Stimulated activated CD4-positive, alpha-beta T cell treated with anti-CD3 and anti-CD28 coated beads, Interleukin-2, amount 100 ng/mL, for 48 hours (primary cell): ENCODE data around the gene ELFN1.

Experiments used
- DNase-seq, 2 donors: peaks; one replicate each; pipeline ENCODE4 v3.0.0-alpha.2; 2020

Gene ELFN1

GRCh38 chr7:1669954-1670893 lies at the start of gene ELFN1:
Gene ELFN1, plus strand, starts transcription at chr7:1670277. Its CDS starts 74,320 bp downstream, at chr7:1744597.
- DNase-seq: no peak

- no peak for DNase-seq
These were observed 49.2 kb upstream of the ELFN1 start for GRCh38 chr7:1620835-1621234.

- no peak for DNase-seq
These were observed 48.4 kb upstream of the ELFN1 start for GRCh38 chr7:1621718-1622117.

- no peak for DNase-seq
These were observed 47.6 kb upstream of the ELFN1 start for GRCh38 chr7:1622441-1622840.

GRCh38 chr7:1623810-1624209 lies 46.3 kb upstream of the ELFN1 start:
- DNase-seq: no peak

GRCh38 chr7:1624999-1625927 lies 44.8 kb upstream of the ELFN1 start:
- no peak for DNase-seq

- no peak for DNase-seq
These were observed 43.3 kb upstream of the ELFN1 start for GRCh38 chr7:1626769-1627168.

- DNase-seq: no peak
These were observed 39.3 kb upstream of the ELFN1 start for GRCh38 chr7:1630700-1631336.

GRCh38 chr7:1631678-1632077 lies 38.4 kb upstream of the ELFN1 start:
- no peak for DNase-seq

GRCh38 chr7:1632506-1632905 lies 37.6 kb upstream of the ELFN1 start:
- DNase-seq: no peak

- DNase-seq: no peak
These were observed 36.9 kb upstream of the ELFN1 start for GRCh38 chr7:1632916-1633785.

GRCh38 chr7:1635401-1635800 lies 34.7 kb upstream of the ELFN1 start:
- no peak for DNase-seq

GRCh38 chr7:1637155-1637554 lies 32.9 kb upstream of the ELFN1 start:
- DNase-seq: no peak

- DNase-seq: no peak
These were observed 31.8 kb upstream of the ELFN1 start for GRCh38 chr7:1638215-1638661.

- DNase-seq: no peak
These were observed 31.0 kb upstream of the ELFN1 start for GRCh38 chr7:1639071-1639470.

- DNase-seq: no peak
These were observed 30.4 kb upstream of the ELFN1 start for GRCh38 chr7:1639532-1640175.

- DNase-seq: no peak
These were observed 29.5 kb upstream of the ELFN1 start for GRCh38 chr7:1640376-1641172.

GRCh38 chr7:1641173-1641572 lies 28.9 kb upstream of the ELFN1 start:
- no peak for DNase-seq

- DNase-seq: no peak
These were observed 28.3 kb upstream of the ELFN1 start for GRCh38 chr7:1641661-1642260.

- no peak for DNase-seq
These were observed 27.8 kb upstream of the ELFN1 start for GRCh38 chr7:1642291-1642731.
